ENCODE data around the gene IGFBP2.

Gene IGFBP2

GRCh38 chr2:216664593-216665034, 31.4 kb downstream of the IGFBP2 start:
- no peak for DNase-seq

GRCh38 chr2:216665242-216665641, 32.0 kb downstream of the IGFBP2 start:
- no peak for DNase-seq

- no peak for DNase-seq
Measured at GRCh38 chr2:216665717-216666116, 32.5 kb downstream of the IGFBP2 start.

GRCh38 chr2:216666461-216667233, 33.4 kb downstream of the IGFBP2 start:
- peak; percentile 41 for DNase-seq

DNA sequence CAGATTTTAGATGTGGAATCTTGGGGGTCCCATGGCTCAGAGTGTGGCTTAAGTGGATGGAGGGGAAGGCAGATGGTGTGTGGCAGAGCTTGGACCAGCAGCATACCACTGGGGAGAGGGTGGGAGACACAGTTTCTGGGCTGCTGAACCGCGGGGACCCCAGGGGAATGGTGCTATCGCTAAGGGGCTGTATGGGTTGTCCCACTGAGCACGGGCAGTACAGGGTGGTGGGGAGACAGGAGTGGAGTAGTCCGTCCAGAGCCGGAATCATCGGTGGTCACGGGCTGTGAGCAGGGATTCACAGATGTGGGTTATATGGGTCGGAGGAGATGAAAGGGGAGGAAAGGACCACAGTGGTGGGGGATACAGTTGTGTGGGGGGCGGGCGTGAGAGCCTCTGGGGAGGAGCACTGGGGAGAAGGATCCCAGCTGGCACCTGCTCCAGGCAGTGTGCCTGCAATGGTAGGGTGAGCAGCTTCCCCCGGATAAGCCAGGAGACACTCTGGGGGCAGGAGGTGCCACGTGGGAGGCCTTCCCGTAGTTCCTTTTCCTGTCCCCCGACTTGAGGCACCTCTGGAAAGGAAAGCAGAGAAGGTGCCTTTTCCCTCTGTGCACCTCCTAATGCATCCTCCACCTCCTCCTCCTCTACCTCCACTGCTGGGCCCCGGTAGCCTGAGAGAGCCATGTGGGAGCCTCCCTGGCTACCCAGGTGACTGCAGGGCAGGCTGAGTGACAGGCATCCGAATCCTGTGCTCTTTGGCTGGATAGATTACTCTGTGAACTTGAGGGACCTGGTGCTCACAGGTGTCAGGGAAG, 37.3 kb downstream of the IGFBP2 start:
- no peak for DNase-seq

GRCh38 chr2:216671081-216671411, 37.8 kb downstream of the IGFBP2 start:
- DNase-seq: no peak

- DNase-seq: no peak
Measured at GRCh38 chr2:216671791-216672343, 38.6 kb downstream of the IGFBP2 start.

- no peak for DNase-seq
Measured at GRCh38 chr2:216672466-216672865, 39.2 kb downstream of the IGFBP2 start.

DNA sequence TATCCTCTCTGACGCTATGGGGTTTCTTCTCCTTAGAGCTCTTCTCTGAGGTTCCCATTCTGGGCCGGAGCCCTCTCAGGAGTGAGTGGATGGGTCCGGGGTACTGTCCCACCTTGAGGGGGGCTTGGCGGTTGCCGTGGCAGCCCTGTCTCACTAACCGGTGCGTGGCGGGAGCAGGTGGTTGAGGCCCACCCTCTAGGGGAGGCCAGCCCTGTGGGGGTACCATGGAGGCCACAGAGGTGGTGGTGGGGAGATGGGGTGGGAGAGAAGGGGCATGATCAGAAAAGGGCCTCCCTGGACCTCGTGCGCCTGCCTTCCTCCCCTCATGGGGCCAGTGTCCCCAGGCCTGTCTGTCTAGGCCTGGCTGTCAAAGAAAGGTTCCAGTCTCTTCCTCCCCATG, 39.8 kb downstream of the IGFBP2 start:
- DNase-seq: no peak

DNA sequence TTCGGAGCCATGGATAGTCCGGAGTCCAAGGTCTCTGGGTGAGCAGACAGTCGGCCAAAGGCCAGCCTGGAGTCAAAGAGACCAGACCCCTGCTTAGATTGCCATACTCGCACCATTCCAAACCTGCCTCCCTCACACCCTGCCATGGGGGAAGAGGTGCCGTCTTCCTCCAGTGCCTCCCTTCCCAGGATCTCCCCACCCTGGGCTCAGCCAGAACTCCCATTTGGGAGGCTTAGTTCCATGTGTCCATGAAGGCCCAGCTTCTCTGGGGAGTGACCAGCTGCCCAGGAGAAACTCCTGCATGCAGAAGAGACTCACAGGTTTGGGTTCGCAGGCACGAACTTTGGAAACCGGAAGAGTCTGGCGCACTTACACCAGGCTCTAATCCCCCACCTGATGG, 40.4 kb downstream of the IGFBP2 start:
- DNase-seq: no peak

GRCh38 chr2:216674376-216674775, 41.2 kb downstream of the IGFBP2 start:
- DNase-seq: no peak

- no peak for DNase-seq
Measured at GRCh38 chr2:216676630-216677029, 43.4 kb downstream of the IGFBP2 start.

DNA sequence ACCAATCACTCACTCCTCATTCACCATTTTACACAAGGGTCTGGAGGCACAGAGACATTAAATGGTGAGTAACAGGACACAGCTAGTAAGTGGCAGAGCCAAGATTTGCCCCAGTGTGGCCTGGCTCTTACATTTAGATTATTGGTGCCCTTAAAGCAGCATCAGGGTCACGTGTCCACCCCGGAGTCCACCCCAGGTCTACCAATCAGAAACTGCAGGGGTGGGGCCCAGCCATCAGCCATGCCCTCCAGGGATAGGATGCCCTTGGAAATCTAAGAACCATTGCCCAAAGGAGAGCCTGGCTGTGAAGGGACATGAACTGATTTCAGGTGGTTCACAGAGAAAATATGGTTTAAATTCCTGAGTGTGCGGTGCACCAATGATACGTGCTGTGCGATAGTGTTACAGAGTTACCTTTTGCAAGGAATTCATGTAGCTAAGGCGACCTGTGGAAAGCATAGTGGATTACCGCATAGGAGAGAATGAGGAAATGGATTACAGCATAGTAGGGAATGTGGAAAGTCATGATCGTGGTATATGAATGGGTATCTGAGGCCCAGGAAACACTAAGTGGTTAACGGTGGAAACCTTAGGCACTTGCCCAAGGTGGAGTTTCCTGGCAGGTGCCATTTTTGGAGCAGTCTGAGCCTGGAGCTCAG, 44.3 kb downstream of the IGFBP2 start:
- DNase-seq: no peak

DNA sequence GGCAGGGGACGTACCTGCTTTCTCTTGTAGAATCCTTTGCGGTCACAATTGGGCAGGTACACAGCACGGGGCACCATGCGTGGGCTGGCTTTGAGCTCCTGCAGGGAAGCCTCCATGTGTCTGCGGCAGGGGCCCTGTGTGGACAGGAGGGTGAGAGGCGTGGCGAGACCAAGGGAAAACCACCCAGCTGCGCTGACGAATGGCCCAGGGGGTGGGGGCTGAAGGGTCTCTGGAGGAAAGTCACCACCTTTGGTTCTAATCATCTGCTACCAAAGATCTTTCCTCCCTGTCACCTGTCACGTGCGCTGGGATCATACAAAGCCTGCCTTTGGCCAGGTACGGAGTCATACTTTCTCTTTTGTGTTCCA, 44.9 kb downstream of the IGFBP2 start:
- no peak for DNase-seq

- DNase-seq: no peak
Measured at GRCh38 chr2:216678813-216679657, 45.8 kb downstream of the IGFBP2 start.

- DNase-seq: no peak
Measured at GRCh38 chr2:216679658-216680024, 46.4 kb downstream of the IGFBP2 start.

- no peak for DNase-seq
Measured at GRCh38 chr2:216680951-216681629, 47.9 kb downstream of the IGFBP2 start.

DNA sequence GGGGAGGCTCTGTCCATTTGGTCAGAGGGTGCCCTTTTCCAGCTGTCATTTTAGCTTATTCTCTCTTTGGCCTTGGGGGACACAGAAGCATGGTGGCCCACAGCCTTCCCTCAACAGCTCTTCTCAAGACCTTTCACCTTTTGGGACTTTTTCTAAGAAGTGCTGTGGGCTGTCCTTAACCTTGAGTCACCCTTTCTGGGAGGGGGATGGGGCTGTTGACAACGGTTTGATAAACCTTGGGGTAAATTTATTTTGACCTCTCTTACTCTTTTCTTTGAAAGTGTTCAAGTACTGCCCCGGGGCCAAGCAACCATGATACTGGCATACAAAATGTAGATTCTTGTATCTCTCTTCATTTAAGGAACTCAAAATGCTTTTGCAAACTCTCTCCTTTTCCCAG, 48.5 kb downstream of the IGFBP2 start:
- DNase-seq: no peak

- DNase-seq: peak; percentile 76
Measured at GRCh38 chr2:216683846-216684245, 50.6 kb downstream of the IGFBP2 start.

DNA sequence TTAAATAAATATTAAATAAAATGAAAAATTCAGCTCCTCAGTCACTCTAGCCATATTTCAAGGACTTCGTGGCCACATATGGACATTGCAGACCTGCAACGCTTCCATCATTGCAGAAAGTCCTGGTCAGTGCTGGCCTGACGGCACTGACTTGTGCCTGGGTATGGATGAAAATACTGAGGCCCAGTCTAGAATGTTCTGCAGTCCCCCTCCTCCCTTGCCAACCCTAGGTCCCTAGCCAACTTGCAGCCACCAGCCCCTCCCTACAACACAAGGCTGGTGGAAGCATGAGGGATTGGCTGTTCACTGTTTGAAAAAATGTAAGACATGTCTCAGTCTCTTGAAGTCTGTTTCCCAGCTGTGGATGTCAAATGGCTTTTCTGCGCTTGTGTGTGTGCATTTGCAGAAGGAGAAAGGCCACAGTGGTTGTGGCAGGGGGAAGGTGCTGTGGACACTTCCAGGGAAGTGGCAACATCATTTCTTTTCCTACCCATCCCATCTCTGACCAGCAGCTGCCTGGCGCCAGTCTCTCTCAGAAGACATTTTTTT, 52.2 kb downstream of the IGFBP2 start:
- DNase-seq: no peak

- DNase-seq: no peak
Measured at GRCh38 chr2:216687111-216687510, 53.9 kb downstream of the IGFBP2 start.

DNA sequence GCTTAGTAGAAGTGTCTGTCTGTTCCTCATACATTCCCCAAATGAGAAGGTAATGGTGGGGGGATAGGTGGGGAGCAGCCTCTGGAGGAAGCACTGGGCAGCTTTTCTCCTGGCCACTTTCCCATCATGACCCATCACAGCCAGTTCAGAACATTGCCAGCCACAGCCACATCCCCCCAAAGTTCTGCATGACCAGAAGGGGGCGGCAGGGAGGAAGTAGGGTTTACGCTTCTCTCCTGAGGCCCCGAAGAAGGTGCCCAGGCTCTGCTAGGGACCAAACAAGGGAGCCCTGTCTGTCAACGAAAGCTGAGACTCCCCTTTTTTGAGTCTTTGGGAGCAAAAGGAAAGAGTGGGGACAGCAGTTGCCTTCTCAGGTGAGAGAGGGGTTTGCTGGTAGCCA, 54.4 kb downstream of the IGFBP2 start:
- DNase-seq: no peak

All from NK-92 treated with Interleukin-12 subunit alpha and Interleukin-12 subunit beta, amount 100 ng/mL, for 24 hours (cell line).